Lower leg skin (tissue), 3 donors: Measurements from ENCODE around the gene CAPG.

Experiments used
- POLR2A ChIP-seq, 2 donors: fragments of 450-650 bp; IDR thresholded peaks; one replicate each; pipeline ENCODE4 v1.6.1; 2016 to 2017; ENCODE audit warnings: antibody characterized with exemption in 2 of 2, mild to moderate bottlenecking in 1 of 2, moderate library complexity in 1 of 2
- TF ChIP-seq, protein P1 (sequence below), 3 donors: fragments of 450-650 bp; IDR thresholded peaks; one replicate each; pipeline ENCODE4 v1.5.1; 2016; ENCODE audit warnings: antibody characterized with exemption in 3 of 3, mild to moderate bottlenecking in 3 of 3, moderate library complexity in 2 of 3

DNA sequence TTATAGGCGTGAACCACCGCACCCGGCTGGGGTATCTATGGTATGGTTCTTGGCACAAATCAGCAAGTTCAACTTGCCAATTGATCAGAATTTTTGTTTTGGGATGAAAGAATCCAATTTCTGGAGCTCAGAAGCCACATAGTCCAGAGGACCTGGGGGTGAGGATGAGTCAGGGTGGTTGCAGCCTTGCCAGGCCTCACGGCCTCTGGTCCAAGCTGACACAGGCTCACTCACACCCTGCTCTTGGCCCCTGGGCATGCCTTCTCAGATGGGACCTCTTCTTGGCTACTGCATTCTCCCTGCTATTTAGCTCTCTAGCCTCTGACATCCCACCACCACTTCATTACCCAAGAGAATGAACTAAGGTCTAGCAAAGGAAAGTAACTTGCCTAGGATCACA is 16.3 kb downstream of the CAPG start:
- TF ChIP-seq, protein P1, sequence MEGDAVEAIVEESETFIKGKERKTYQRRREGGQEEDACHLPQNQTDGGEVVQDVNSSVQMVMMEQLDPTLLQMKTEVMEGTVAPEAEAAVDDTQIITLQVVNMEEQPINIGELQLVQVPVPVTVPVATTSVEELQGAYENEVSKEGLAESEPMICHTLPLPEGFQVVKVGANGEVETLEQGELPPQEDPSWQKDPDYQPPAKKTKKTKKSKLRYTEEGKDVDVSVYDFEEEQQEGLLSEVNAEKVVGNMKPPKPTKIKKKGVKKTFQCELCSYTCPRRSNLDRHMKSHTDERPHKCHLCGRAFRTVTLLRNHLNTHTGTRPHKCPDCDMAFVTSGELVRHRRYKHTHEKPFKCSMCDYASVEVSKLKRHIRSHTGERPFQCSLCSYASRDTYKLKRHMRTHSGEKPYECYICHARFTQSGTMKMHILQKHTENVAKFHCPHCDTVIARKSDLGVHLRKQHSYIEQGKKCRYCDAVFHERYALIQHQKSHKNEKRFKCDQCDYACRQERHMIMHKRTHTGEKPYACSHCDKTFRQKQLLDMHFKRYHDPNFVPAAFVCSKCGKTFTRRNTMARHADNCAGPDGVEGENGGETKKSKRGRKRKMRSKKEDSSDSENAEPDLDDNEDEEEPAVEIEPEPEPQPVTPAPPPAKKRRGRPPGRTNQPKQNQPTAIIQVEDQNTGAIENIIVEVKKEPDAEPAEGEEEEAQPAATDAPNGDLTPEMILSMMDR (IDR thresholded peaks at IDR 0.05), result no peak
- TF ChIP-seq POLR2A (IDR thresholded peaks at IDR 0.05), result no peak
